VCaP (cell line): Measurements from ENCODE around the gene TMEM221.

Experiments used
- H3K27ac ChIP-seq: fragments of 450-650 bp; 2 replicates; pipeline ENCODE4 v1.5.1; 2017
- CTCF ChIP-seq: fragments of 450-650 bp; conservative IDR thresholded peaks from 2 replicates; pipeline ENCODE4 v1.5.1; 2017; ENCODE audit warnings: mild to moderate bottlenecking, moderate library complexity

Gene TMEM221

GRCh38 chr19:17401628-17402027 lies 46.8 kb downstream of the TMEM221 start:
- no peak overlapping the region for H3K27ac ChIP-seq
- no peak for TF ChIP-seq CTCF

GRCh38 chr19:17398902-17399527 lies 49.5 kb downstream of the TMEM221 start:
- no peak overlapping the region for H3K27ac ChIP-seq
- TF ChIP-seq CTCF = no peak

- H3K27ac ChIP-seq = no peak overlapping the region
- TF ChIP-seq CTCF = peak; percentile 71
Measured at GRCh38 chr19:17394891-17395415, 53.5 kb downstream of the TMEM221 start.

GRCh38 chr19:17393914-17394313 lies 54.6 kb downstream of the TMEM221 start, which contains the start of gene CCDC194:
CCDC194 (minus strand) TSS chr19:17394196; CDS start chr19:17394158, 38 bp downstream.
- H3K27ac ChIP-seq = no peak within 1 kb of the TSS
- no peak for TF ChIP-seq CTCF

- TF ChIP-seq CTCF = no peak
Measured at GRCh38 chr19:17393002-17393401, 55.5 kb downstream of the TMEM221 start.

GRCh38 chr19:17391371-17392151 lies 56.9 kb downstream of the TMEM221 start:
- peak; percentile 66 for TF ChIP-seq CTCF
- H3K27ac ChIP-seq = peak overlapping the region; percentile 31; the same call in 1 of the 2 replicates

More at GRCh38 chr19:17393002-17393401, 55.5 kb downstream of the TMEM221 start:
- H3K27ac ChIP-seq = no peak overlapping the region

GRCh38 chr19:17390665-17391370 lies 57.6 kb downstream of the TMEM221 start:
- peak overlapping the region; percentile 31; the same call in 1 of the 2 replicates for H3K27ac ChIP-seq
- TF ChIP-seq CTCF = peak; percentile 88
